K562 (cell line): Measurements from ENCODE around the gene SUOX. TPM values are rescaled to one million over a fixed set of nuclear protein-coding genes. Genes with fewer than 3 reads are reported as not detected.
A peak's percentile ranks its signal among the peaks of the same experiment; 100 is the strongest.

Experiments
- DACH1 ChIP-seq: fragments of 450-650 bp; IDR thresholded peaks from 2 replicates; pipeline ENCODE4 v1.6.1; 2018; ENCODE audit not compliant: partially characterized antibody
- HLTF ChIP-seq: fragments of 450-650 bp; IDR thresholded peaks from 2 replicates; pipeline ENCODE4 v1.6.1; 2016
- MCM5 ChIP-seq: fragments of 450-650 bp; IDR thresholded peaks from 2 replicates; pipeline ENCODE4 v1.6.1; 2016; ENCODE audit warnings: low read depth
- NR2C1 ChIP-seq, 2 experiments: fragments of 450-650 bp; IDR thresholded peaks; 2 replicates each; pipeline ENCODE4 v1.6.1; 2017; ENCODE audit warnings: mild to moderate bottlenecking in 2 of 2, antibody characterized with exemption in 1 of 2, inconsistent platforms in 1 of 2, missing compliant biosample characterization in 1 of 2, missing genetic modification characterization in 1 of 2
- PCBP1 ChIP-seq: fragments of 200-400 bp; formaldehyde crosslinking; IDR thresholded peaks from 2 replicates; pipeline ENCODE4 v1.6.1; 2018; ENCODE audit warnings: mild to moderate bottlenecking, low read depth, low read length; ENCODE audit not compliant: poor library complexity, severe bottlenecking
- POLR3G ChIP-seq: IDR thresholded peaks from 2 replicates; pipeline ENCODE4 v1.6.1; 2011; ENCODE audit not compliant: insufficient read length, insufficient replicate concordance; ENCODE audit errors: extremely low read depth
- SRSF9 ChIP-seq: fragments of 200-400 bp; formaldehyde crosslinking; IDR thresholded peaks from 2 replicates; pipeline ENCODE4 v1.6.1; 2017; ENCODE audit warnings: low read depth, low read length, borderline replicate concordance
- TCF7 ChIP-seq: sonication (generic); IDR thresholded peaks from 2 replicates; pipeline ENCODE4 v1.6.1; 2016; ENCODE audit warnings: antibody characterized with exemption, borderline replicate concordance
- ZNF174 ChIP-seq: fragments of 250-450 bp; sonication (Bioruptor Pico); IDR thresholded peaks from 2 replicates; pipeline ENCODE4 v1.4.0; 2020; ENCODE audit warnings: mild to moderate bottlenecking
- ZNF764 ChIP-seq: fragments of 250-450 bp; sonication (Bioruptor Pico); IDR thresholded peaks from 2 replicates; pipeline ENCODE4 v1.4.0; 2020; ENCODE audit warnings: low read depth, mild to moderate bottlenecking, moderate library complexity
- polyA plus RNA-seq, 8 experiments: library from polyadenylated mRNA; depleted of rRNA in 4 of 8; stranded (reverse) in 5 of 8; unstranded in 3 of 8; fragments of >200 nt; fragmentation: Nextera tagmentation in 2 of 8; fragmentation: Illumina TruSeq in 1 of 8; extraction: Ambion mirVana in 2 of 8; extraction: Trizol in 1 of 8; gene quantifications; 2 replicates each; pipeline versions ENCODE4 v1.2.1 to v1.2.3, GENCODE V29; 2011 to 2014; ENCODE audit warnings: inconsistent platforms in 1 of 8, missing spikeins in 1 of 8
- total RNA-seq, 7 experiments: library from RNA; depleted of rRNA in 6 of 7; stranded (reverse); fragments of >200 nt in 6 of 7; fragmentation: Illumina TruSeq in 2 of 7; extraction: Trizol in 2 of 7; gene quantifications; 2 replicates each; pipeline versions ENCODE4 v1.2.1 to v1.2.3, GENCODE V29; 2011 to 2021; ENCODE audit warnings: low replicate concordance in 1 of 7
- TF ChIP-seq, protein P1 (sequence below): sonication (generic); formaldehyde crosslinking; IDR thresholded peaks from 2 replicates; pipeline ENCODE4 v1.8.1; 2023; ENCODE audit warnings: missing genetic modification reagents, mild to moderate bottlenecking, borderline replicate concordance
- TF ChIP-seq, protein P2 (sequence below): fragments of 450-650 bp; IDR thresholded peaks from 2 replicates; pipeline ENCODE4 v1.6.1; 2016

The SUOX gene
- total and polyA plus RNA-seq, 9 of the 15 experiments (the other 6 are each of a cell fraction or from before 2014, with no cell fraction given) = 9.2 to 39.7 (median 25.4) TPM

DNA sequence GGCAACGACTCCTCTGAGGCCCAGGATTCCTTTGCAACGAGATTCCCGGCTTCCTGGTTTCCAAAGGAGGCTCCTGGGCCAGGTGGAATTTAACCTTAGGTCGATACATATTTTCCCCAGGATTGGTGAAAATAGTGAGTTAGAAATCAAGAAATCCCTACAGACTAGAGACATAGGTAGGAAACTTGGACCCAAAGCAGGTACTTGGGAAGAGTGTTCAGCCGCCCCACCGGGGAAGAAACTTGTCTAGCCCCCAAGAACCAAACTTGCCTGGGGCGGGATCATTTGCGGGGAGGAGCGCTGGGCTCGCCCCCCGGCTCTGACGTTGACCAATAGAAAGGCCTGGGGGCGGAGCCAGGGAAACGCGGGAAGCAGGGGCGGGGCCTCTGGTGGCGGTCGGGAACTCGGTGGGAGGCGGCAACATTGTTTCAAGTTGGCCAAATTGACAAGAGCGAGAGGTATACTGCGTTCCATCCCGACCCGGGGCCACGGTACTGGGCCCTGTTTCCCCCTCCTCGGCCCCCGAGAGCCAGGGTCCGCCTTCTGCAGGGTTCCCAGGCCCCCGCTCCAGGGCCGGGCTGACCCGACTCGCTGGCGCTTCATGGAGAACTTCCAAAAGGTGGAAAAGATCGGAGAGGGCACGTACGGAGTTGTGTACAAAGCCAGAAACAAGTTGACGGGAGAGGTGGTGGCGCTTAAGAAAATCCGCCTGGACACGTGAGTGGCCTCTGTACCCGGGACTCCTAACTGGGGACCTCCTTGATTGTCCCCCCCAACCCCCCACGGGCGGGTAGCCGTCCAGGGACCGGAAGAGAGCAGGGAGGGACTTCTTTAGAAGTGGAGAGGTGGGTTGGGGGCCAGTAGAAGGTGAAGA, 30.4 kb upstream of the SUOX start, which contains the start of gene CDK2 (continued):
- TF ChIP-seq, protein P1, sequence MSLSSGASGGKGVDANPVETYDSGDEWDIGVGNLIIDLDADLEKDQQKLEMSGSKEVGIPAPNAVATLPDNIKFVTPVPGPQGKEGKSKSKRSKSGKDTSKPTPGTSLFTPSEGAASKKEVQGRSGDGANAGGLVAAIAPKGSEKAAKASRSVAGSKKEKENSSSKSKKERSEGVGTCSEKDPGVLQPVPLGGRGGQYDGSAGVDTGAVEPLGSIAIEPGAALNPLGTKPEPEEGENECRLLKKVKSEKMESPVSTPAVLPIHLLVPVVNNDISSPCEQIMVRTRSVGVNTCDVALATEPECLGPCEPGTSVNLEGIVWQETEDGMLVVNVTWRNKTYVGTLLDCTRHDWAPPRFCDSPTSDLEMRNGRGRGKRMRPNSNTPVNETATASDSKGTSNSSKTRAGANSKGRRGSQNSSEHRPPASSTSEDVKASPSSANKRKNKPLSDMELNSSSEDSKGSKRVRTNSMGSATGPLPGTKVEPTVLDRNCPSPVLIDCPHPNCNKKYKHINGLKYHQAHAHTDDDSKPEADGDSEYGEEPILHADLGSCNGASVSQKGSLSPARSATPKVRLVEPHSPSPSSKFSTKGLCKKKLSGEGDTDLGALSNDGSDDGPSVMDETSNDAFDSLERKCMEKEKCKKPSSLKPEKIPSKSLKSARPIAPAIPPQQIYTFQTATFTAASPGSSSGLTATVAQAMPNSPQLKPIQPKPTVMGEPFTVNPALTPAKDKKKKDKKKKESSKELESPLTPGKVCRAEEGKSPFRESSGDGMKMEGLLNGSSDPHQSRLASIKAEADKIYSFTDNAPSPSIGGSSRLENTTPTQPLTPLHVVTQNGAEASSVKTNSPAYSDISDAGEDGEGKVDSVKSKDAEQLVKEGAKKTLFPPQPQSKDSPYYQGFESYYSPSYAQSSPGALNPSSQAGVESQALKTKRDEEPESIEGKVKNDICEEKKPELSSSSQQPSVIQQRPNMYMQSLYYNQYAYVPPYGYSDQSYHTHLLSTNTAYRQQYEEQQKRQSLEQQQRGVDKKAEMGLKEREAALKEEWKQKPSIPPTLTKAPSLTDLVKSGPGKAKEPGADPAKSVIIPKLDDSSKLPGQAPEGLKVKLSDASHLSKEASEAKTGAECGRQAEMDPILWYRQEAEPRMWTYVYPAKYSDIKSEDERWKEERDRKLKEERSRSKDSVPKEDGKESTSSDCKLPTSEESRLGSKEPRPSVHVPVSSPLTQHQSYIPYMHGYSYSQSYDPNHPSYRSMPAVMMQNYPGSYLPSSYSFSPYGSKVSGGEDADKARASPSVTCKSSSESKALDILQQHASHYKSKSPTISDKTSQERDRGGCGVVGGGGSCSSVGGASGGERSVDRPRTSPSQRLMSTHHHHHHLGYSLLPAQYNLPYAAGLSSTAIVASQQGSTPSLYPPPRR = no peak
- TF ChIP-seq POLR3G = no peak
- TF ChIP-seq NR2C1 (IDR thresholded peaks at IDR 0.05) = no peak
- no peak for TF ChIP-seq NR2C1 (tag; IDR thresholded peaks at IDR 0.05)
- TF ChIP-seq, protein P2, sequence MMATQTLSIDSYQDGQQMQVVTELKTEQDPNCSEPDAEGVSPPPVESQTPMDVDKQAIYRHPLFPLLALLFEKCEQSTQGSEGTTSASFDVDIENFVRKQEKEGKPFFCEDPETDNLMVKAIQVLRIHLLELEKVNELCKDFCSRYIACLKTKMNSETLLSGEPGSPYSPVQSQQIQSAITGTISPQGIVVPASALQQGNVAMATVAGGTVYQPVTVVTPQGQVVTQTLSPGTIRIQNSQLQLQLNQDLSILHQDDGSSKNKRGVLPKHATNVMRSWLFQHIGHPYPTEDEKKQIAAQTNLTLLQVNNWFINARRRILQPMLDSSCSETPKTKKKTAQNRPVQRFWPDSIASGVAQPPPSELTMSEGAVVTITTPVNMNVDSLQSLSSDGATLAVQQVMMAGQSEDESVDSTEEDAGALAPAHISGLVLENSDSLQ = 0 out of 2 replicates have a peak, but pooled peaks have one; percentile 5
- TF ChIP-seq HLTF = no peak
- no peak for TF ChIP-seq ZNF174
- no peak for TF ChIP-seq DACH1
- TF ChIP-seq ZNF764 = no peak
- no peak for TF ChIP-seq SRSF9
- TF ChIP-seq PCBP1 = no peak
- no peak; the same call in 1 of the 2 replicates for TF ChIP-seq TCF7
- no peak for TF ChIP-seq MCM5
